ENCODE measurements around the gene HOXB2.

HOXB2 gene

GRCh38 chr17:48578616-48579470 is 33.9 kb upstream of the HOXB2 start:
- no peak overlapping the region for H3K4me3 ChIP-seq (ENCODE audit: low read depth, low read length)
- TF ChIP-seq CTCF (conservative IDR thresholded peaks at IDR 0.05; ENCODE audit: low read depth, low read length) = no peak
- no peak for DNase-seq (ENCODE audit: low read depth)

DNA sequence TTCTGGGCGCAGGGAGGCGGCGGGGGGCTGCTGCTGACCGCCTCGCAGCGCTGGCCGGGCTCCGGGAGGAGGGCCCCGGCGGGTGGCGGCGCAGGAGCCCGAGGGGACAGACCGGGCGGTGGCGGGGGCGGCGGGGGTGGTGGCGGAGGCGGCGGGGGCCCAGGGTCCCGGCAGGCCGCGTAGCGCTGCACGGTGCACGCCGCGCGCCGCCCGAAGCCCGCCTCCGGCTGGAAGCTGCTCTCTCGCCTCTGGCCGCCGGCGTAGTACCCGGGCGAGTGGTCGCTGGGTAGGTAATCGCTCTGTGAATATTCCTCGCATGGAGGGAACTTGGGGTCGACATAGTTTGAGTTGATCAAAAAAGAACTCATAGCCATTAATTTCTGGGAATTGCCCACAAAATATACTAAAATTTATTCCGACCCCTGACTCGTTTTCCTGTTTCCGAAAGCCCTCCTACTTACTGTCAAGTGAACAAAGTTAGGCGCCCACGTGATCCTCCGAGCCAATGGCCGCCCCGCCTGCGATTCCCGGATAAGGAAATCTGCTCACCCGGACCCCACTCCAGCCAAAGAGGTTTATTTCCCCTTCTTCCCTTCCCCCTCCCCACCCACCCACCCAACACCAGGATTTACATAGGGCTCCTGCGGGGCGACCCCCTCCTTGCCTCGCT is 33.2 kb upstream of the HOXB2 start, which contains the start of gene HOXB4:
HOXB4 (minus strand) TSS at position 405 of the 670 bp plus-strand sequence; CDS start at position 374, 31 bp downstream.
- no peak within 1 kb of the TSS for H3K4me3 ChIP-seq (ENCODE audit: low read depth, low read length)
- no peak for TF ChIP-seq CTCF (conservative IDR thresholded peaks at IDR 0.05; ENCODE audit: low read depth, low read length)
- no peak for DNase-seq (ENCODE audit: low read depth)

DNA sequence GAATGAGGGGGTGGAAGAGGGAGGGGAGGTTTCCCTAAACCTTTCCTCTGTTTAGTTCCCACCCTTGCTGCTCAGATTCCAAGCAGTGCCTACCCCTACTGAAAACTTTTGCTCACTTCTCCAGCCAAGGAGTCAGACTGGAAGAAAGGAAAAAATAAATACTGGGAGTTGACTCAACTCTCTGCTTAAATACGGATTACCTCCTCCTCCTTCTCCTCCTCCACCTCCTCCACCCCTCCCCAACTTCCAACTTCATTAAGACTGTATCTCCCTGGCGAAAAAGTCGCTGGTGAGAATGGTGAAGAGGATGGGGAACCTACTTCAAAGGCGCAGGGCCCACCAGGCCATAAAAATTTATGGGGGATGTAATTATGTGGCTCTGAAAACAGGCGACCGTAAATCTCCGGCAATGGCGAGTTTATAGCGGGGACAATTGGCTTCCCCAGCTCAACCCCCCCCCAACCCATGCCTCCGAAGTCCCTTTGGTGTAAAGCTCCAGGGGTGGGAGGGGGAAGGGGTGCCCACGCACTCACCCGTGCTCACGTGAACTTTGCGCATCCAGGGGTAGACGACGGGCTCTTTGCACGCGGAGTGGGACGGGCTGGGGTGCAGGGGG is 32.5 kb upstream of the HOXB2 start:
- DNase-seq (ENCODE audit: low read depth) = no peak
- TF ChIP-seq CTCF (conservative IDR thresholded peaks at IDR 0.05; ENCODE audit: low read depth, low read length) = no peak
- no peak overlapping the region for H3K4me3 ChIP-seq (ENCODE audit: low read depth, low read length)

DNA sequence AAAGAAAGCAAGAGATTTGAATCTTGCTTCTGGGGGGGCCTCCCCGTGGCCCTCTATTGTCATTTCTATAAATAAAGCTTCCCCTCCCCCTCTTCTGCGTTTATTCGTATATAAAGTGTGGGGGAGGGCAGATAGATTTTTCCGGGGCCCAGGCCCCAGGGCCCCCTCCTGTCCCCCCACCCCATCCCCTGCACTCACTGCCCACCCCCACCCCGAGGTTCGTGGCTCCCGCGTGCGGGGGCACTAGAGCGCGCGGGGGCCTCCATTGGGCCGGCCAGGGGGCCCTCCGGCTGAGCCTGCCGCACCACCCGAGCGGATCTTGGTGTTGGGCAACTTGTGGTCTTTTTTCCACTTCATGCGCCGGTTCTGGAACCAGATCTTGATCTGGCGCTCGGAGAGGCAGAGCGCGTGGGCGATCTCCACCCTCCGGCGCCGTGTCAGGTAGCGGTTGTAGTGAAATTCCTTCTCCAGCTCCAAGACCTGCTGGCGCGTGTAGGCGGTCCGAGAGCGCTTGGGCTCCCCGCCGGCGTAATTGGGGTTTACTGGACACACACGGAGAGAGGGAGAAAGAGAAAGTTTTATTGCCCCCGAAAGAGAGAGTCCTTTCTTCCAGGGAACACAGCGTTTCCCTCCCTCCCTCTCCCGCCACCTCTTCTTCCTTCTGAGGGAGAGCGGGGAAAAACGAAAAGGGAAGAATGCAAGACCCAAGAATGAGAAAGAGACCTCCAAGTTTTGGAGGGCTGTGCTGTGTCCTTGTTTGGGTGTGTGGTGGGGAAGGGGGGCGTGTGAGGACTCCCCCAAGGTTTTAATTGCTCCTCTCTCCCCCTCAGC is 31.8 kb upstream of the HOXB2 start:
- TF ChIP-seq CTCF (conservative IDR thresholded peaks at IDR 0.05; ENCODE audit: low read depth, low read length) = no peak
- H3K4me3 ChIP-seq (ENCODE audit: low read depth, low read length) = no peak overlapping the region
- DNase-seq (ENCODE audit: low read depth) = no peak

DNA sequence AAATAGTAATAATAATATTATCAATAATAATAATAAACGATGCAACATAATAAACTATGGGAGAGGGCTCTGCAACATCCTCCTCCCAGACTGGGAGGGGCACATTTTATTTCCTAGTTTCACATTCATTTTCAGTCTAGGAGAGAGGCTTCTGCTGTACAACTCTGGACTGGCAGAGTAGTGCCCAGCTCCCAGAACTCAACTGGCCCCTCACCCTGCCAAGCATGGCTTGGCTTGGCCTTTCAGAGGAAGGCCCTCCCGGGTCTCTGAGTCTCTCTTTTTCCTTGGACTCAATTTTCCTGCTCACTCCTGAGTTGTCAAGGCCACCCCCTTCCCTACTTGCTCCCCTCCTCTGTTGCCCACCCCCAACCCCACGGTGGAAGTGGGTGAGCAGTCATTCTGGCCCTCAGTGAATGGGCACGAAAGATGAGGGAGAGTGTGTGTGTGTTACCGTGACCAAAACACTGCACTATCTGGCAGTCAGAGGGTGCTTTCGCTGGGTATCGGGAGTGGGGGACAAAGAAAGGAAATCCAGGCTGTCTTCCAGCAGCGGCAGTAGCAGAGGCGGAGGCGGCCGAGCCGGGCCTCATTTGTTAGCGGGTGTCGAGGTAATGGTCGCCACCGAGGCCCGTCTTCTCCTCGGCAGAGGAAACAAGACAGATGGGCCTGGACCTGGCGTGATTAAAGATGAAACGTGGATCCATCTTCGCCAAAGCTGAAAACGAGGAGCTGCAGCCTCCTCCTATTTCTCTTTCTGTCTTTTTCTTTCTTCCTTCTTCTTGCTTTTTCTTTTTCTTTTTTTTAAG is 31.0 kb upstream of the HOXB2 start:
- no peak for DNase-seq (ENCODE audit: low read depth)
- no peak for TF ChIP-seq CTCF (conservative IDR thresholded peaks at IDR 0.05; ENCODE audit: low read depth, low read length)
- no peak overlapping the region for H3K4me3 ChIP-seq (ENCODE audit: low read depth, low read length)

DNA sequence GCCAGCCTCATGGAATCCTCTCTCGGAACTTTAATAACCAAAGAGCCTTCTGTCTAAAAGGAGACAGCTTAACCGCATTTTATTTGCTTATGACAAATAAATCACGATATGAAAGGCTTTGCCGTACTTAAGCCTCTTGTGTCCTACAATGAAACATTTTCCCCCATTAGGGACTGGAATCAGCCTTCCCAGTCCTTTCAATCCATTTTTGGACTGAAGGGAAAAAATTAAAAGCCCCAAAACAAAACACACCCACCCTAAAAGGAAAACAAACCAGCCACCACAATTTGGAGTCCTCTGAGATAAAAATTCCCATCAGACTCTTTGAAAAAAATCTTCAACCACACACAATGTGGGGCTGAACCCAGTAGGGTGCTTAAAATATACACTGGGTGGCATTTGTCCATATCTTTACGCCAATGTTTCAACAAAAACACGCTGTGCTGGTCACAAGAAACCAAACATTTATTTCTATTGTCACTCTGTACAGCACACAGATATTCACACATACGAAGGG is 30.2 kb upstream of the HOXB2 start:
- TF ChIP-seq CTCF (conservative IDR thresholded peaks at IDR 0.05; ENCODE audit: low read depth, low read length) = no peak
- no peak for DNase-seq (ENCODE audit: low read depth)
- no peak overlapping the region for H3K4me3 ChIP-seq (ENCODE audit: low read depth, low read length)
